NCI-H2196 (cell line): ENCODE results near the gene TBC1D9.

Experiments used
- DNase-seq: peaks from one replicate; lab custom pipeline; 2025; ENCODE audit not compliant: unreplicated experiment; lab: John Stamatoyannopoulos, UW

Gene TBC1D9

DNA sequence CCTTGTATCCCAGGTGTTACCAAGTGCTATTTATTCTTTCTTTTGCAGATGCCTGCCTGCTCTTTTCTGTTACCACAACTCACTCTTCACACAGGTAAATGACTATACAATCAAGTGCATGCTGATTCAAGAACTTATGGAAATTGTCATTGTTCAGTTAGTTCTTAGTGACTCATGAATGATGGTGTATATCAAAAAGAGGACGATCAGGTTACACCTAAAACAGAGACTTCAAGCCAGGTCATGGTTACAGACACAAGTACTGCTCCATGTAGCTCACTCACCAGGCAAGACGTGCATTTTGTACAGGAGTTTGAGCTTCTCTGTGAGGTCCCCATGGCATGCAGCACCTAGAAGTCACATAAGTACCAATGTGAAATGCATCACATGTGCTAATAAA lies 128.2 kb downstream of the TBC1D9 start:
- DNase-seq, result no peak

DNA sequence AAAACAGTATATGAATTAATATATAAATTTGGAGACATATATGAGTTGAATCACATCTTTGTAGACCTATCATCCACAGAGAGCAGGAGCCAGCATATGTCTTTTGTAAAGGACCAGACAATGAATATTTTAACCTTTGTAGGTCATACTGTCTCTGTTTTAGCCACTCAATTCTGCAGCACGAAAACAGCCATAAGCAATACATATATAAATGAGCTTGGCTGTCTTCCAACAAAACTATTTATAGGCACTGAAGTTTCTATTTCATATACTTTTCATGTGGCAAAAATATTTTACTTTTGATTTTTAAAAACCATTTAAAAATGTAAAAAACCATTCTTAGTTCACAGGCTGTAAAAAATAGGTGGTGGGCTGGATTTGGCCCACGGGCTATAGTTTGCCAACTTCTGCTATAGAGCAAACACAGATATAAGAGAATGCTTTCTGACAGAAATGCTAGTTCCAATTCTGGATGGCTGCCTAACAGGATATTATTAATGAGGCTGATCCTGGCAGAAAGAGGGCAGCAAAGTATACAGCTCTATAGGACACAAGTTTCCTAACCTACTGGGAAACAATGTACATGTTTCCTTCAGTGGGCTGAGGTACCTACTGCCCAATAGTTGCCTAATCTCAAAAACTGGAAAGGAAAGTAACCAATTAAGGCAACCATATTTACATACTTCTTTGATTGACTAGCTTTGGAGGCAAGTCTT lies 129.4 kb downstream of the TBC1D9 start:
- DNase-seq, result no peak

DNA sequence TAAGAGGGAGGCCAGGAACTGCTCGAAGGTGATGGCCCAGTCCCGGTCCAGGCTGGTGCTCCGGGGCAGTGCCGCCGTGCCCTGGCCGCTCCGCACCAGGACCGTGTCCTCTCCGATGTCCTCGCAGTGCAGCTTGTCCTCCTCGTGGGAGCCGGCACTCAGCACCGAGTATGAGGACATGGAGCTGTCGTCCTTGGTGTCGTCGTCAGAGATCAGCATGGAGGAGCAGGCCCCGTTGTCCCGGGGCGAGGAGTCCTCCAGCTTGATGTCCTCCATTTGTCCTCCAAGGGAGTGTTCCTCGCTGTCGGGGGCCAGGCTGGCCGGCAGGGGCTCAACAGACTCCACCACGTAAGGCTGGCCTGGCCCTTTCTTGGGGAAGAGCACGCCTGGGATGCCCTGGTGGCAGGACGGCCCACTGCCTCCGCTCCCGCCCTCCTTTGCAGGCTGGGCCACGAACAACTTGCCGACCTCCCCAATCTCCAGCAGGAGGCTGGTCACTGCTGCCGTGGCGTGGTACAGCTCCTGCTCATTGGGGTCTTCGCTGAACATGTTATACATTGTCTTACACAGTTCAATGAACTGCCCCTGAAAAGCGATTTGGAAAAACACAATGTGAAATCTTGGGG lies 133.7 kb downstream of the TBC1D9 start:
- no peak for DNase-seq

DNA sequence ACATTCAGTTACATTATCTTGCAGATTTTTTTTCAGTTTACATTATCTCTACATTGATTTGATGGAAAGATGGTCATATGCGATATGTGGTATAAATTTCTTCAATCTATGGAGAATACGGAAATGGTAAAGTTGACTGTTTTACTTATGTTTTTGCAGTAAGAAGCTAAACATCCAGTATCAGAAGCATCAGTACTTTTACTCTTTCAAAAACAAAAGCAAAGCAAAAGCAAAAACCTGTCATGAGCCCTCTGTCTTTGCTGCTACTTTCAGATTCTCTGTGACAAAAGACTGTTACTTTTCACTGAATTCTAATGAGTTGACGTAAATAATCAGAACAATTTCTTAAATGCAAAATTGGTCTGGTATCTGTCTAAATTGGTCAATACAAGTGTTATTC lies 135.0 kb downstream of the TBC1D9 start:
- DNase-seq, result no peak

DNA sequence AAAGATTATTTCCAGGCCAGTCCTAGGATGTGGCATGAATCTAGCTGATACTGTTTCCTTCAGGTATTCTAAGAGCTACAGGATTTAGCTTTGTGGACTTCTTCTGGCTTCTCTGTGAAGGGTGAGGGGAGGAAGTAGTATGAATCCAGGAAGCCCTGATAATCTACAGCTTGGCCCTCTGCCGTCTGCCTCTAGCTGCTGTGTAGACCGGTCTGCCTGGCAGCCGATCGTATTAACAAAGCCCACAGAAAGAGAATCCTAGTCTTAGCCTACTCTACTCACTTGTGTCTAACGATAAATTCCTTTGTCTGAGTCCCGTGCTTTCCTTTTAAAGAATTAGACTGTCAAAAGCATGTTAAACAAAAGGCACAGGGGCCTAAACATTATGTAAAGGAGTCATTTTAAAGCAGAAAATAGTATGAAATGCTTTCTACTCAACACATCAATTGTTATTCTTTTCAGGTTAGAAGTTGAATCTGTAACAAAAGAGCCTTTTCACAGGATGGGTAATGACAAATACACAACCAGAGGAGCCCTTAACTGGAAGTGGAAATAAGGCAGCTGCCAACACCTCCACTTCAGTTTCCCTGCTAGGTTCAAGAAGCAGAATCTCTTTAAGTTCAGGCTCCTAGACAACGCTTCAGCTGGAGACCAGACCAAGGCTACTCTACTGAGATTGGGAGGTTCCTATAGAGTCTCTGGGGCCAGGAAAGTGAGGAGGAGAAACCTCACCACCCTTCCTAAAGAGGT lies 138.5 kb downstream of the TBC1D9 start:
- DNase-seq, result no peak

DNA sequence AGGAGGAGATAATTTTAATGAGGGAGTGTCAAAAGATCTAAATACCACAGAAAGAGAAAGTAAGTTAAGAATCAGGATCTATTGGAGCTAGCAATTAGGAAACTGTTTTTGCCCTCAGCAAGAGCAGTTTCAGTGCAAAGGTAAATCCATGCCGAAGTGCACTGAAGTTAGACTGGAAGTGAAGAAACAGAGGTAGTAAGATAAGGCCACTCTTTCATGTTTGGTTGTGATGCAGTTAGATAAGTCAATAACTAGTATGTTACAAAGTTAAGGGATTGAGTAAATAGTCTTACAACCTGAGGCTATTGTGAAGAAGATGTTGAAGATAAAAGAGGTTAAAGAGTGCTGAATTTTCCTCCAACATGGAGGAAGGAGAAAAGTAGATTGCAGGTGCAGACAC lies 140.7 kb downstream of the TBC1D9 start:
- no peak for DNase-seq

DNA sequence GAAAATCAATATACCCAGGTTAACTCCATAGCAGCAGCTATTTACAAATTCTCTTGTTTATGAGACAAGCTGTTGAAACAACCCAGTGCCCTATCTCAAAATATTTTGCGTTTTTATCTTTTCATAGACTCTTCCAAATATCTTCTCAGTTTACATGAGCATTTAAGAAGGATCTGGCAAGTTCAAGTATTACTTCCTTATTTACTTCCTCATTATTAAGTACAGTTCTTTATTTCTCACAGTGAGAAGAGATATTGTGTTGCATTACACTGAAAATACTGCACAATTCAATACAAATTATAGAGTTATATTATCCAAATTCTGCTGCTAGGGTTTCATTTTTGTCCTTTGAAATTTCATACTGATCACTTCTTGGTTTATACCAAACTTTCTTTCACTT lies 143.8 kb downstream of the TBC1D9 start:
- DNase-seq, result no peak

DNA sequence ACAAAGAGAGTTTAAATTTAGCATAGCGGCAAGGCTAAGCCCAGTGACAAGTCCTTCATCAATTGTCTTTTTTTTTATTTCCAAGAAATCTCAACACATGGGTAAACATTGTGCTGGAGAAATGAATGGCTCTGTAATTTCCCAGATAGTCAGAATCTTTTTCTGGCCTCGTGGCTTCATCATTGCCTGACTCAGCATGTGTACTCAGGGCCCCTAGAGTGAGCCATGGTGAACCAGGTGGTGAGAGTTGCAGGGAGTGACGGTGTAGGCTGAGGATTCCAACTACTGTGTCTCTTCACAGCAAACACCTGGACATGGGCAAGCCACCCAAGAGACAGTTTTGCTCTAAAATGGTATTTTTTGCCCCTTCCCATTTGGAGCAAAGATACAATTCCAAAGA lies 144.3 kb downstream of the TBC1D9 start:
- DNase-seq, result no peak

DNA sequence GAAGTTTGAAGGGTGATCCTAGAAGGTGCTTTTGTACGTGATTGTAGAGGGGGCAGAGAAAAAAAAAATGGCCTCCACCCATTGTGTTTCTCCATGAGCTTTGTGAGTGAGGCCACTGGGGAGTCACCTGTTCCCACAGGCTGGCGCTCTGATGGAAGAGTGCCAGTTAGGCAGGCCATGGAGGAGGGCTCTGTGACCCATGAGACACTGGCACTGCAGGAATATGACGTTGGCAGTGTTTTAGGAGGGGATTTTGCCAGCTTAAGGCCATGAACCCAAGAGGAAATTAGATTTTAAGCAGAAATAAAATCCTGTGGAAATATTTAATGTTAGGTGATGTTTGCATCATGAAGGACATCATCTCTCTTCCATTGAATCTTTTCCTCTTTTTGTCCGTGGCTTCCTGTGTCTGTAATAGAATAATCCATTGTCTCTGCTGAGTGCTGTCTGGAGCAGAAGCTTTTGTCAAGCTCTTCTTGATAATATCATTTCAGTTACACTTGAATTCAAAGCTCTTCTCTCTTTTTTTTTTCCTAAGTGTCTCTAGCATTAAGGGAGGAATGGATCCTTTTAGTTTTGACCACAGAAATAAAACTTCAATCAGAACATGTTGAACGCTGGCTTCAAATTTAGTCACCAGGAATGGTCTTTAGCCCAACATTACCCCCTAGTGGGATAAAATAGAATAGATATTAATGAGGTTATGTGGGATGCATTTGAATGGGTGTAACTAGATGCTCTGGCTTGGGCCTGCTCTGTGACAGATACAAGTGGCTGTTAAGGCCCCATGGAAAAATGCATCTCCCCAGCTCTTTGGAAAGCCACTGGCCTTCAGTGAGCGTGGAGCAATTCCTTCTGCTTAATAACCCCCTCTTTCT lies 146.4 kb downstream of the TBC1D9 start:
- peak; percentile 55 for DNase-seq

DNA sequence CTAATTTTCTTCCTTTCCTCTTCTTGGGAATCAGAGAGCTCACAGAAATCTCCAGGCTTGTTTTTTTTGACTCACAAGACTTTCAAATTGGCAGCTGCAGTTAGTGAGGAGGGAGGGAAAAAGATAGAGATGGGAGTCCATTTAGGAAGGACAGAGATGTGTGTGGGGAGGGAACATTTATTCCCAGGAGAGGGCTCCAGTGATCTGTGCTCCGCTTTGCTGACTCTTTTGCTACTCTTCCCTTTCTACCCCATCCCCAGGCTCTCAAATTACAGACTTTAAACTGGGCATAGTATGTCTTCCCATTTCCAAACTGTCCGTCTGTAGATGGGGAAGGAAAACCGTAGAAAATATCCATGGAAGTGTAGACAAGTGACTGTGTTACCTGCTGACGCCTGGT lies 148.3 kb downstream of the TBC1D9 start:
- no peak for DNase-seq

DNA sequence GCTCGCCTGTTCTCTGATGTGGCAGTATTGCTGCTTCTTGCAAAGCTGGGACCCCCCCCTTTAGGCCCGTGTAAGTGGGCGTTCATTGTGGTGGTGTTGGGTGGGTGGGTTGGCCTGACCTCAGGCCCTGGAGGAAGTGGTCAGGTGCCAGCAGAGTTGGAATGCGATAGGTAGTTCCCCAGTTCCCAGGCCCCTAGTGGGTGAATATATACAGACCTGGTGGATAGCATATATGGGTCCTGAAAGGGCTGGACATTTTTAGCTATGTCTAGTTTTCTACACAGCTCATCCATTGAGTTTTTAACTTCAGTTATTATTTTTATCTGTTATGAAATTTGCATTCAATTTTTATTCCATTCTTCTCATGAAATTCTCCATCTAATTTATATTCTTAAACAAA lies 151.6 kb downstream of the TBC1D9 start:
- DNase-seq, result no peak

DNA sequence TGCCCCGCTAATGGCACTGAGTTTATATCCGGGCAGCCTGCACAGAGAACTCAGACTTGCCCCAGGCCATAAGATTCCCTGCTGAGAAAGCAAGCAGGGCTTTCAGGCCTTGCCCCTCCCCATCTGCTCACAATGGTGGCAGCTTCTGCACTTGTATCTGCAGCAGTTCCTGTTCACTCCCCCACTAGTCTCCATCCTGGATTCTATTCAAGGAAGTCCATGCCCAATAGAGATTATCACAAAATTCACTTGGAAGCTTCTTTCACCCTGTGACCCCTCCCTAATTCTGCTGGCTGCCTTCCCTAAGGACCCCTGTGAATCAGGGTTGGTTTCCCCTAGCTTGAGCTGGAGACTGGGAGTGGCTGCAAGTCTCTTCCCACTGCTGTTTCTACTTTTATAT lies 152.9 kb downstream of the TBC1D9 start:
- no peak for DNase-seq

DNA sequence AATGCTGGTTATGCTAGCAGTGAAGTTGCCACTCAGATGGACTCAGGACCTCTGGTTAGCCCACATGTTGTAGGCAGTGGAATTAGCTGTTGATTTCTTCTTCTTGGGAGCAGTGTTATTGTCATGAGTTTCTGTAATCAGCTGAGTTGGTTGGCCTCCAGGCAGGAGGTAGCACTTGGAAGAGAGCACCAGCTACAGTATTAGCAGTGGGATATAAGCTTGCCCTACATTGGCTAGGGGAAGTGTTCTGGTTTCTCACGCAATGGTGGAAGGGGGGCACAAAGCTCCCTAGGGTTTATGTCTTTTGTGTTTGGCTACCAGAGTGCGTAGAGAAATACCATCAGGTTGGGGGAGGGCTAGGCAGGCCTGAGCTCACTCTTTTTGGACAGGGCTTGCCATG lies 153.5 kb downstream of the TBC1D9 start:
- no peak for DNase-seq

DNA sequence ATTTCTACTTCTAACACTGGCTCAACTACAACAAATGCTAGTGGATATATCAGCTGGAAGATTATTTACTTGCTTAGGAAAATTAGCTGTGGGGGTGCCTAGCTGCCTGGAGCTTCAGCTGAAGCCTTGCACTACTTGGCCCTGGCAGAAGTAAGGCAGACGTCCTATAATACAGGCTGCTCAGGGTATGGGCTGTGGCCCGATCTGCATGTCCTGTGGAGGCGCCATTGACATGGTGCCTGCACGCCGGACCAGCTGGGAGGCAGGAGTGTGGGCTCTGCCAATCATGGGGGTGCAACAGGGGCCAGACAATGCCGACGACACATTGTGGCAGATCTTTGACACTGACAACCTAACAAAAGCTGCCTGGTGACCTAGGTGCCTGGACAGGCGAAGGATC lies 155.8 kb downstream of the TBC1D9 start:
- no peak for DNase-seq

DNA sequence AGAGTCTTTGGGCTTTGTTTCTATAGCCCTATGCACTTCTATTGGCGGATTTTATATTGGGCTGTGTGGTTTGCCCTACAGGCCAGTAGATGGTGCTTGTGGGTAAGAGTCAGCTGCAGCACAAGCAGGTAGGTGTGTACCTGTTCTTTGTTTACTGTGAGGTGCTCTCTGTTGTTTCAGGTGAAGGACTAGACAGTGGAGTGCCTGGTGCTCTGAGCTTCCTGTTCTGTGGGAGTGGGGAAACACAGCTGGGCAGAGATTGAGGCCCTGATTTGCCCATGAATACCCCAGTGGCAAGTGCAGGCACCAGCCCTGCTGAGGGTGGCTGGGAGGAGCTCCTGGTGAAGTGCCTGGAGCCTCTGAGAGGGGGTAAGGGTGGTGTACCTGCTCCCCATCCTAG lies 161.1 kb downstream of the TBC1D9 start:
- no peak for DNase-seq

DNA sequence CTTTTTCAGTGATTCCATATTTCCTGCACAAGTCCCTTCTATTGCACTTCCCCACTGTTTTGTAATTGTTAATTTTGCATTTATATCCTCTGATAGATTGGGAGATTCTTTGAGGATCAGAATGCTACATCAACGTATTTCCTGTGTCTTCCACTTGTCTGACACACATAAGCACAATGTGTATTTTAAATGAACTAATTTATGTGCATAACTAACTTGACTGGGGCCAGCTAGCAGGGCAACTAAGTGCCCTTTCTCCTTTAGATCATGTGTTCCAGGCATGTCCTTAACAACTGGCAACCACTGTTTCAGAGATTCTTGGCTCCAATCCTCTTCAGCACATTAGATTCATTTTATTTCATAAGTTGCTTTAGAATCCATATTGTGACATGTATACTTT lies 171.7 kb downstream of the TBC1D9 start:
- no peak for DNase-seq

DNA sequence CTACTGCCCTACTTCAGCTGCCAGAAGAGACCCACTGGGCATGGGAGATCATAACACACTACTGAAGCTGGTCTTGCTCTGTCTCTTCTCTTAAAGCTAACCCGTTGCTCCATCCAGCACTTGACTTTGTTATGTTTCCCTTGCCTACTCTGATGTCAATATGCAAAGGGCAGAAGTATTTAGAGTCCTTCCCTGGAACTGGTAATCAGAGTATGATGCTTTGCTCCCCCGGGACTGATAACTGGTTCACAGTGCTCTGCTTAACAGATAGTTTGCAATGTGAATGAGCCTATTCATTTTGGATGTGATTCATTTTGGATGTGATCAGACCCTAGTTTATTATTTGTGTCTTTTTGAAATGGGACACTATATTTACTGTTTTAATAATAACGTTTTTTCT lies 175.1 kb downstream of the TBC1D9 start:
- no peak for DNase-seq

DNA sequence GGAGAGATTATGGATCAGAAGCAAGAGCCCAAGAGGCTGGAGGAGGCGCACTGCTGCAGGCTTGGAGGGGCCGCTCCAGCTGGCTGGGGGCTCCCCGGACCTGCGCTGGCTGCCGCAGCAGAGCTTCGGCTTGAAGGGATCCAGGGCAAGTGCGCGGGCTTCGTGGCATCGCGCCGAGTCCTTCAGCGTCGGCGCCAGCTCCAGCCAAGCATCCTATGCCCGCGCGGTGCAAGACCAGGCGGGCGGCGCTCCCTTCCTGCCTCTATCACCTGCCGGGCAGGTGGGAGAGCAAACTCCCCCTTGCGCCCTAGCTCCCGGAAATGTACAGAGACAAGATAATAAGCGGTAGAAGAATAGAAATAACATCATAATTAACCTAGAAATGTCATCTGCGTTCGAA lies 176.9 kb downstream of the TBC1D9 start:
- DNase-seq, result no peak

DNA sequence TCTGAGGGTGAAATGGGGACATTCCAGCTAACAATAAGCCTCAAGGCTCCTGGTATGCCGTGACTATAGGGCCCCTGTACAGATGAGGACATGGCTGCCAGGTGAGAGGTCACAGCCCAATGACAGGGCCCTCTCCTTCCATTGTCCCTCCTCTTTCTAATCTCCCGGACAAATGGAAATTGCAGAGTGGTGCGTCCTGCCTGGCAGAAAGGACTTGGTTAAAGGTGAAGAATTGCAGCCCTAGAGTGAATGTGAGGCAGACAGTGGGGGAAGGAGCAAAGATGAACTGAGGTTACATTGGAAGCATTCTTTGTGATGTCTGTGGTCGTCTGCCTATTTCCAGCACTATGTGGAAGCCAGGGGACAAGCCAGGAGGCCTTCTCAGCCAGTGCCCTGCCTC lies 180.7 kb downstream of the TBC1D9 start:
- no peak for DNase-seq

DNA sequence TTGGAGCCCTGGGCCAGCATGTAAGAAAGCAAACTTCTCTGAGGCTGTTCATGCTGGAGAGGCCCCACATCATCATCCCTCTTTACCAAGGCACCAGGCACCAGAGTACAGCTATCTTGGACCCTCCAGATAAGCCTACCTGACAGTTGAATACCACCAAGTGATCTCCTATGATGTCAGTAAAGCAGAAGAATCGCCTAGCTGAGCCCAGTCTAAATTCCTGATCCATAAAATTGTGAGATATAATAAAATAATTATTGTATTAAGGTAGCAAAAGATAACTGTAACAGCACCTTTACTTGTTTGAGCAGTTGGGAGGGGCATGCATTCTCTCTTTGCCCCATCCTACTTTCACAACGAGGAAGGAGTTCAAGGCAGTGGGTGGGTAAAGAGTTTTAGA lies 184.6 kb downstream of the TBC1D9 start:
- DNase-seq, result no peak
